Hypothalamus (tissue), 51 donors: Measurements from ENCODE around the gene PLCH1.
"Not testable (repeated sequence)": the region's sequence is repeated elsewhere in the genome, so short reads cannot be mapped to it uniquely, and the experiment has no call there.

Source experiments
- DNase-seq, 51 donors: peaks; one replicate each; lab custom pipeline; 2025; lab: John Stamatoyannopoulos, UW

Gene PLCH1

DNA sequence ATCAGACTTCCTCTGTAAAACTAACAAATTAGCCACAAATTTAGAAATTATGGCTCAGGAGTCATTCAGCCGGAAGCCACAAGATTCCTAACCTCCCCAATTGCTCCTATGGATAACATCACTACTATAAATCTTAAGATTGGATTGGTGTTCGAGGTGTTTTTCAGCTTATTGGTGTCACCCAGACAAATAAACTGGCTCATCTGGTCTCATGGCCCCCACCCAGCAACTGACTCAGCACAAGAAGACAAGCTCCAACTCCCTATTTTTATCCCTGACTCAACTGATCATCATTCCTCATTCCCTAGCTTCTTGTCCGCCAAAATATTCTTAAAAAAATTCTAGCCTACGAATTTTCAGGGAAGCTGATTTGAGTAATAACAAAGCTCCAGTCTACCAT is 316.3 kb downstream of the PLCH1 start:
- peak in 1 of 51 donors; percentile 2 for DNase-seq

DNA sequence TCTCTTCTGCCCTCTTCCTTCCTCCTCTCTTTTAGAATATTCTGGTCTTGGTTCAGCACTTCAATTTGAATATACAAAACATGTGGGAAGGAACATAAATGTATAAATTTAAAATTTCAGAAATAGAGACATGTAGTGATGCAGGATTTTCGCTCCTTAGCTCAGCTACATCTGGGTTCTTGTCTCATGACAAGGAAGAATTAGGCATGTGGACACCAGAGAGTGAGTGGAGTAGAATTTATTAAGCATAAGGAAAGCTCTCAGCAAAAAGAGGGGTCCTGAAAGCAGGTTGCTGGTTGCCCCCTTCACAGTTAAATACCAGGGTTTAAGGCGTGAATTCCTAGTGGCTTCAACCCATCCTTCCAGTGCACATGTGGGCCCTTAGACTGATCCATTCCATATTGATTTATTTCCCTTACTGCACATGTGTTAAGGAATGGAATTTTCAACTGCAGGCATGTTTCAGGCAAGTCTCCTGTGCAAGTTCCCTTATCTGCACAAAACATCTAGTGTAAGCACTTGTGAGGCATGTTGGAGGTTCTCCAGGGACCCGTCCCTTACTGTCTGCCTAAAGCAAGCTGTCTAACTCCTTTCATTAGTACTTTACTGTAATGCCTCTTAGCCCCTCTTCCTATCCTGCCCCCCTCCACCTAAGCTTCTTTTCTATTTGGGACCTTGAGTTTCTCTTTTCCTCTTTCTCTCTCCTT is 318.2 kb downstream of the PLCH1 start:
- DNase-seq, result no peak

DNA sequence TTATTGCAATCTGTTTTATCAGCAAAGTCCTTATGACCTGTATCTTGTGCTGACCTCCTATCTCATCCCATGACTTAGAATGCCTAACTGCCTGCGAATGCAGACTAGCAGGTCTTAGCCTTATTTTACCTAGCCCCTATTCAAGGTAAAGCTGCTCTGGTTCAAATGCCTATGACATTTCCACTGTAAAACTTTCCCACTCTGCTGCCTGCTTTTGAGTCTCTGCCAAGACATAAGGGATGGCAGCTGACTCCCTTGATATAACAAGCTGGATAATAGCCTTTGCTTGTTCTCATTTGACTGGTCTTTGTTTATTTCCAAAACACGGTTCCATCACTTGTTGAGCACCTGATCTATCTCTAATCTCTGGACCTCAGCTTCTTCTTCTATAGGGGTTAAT is 319.5 kb downstream of the PLCH1 start:
- DNase-seq, result no peak

DNA sequence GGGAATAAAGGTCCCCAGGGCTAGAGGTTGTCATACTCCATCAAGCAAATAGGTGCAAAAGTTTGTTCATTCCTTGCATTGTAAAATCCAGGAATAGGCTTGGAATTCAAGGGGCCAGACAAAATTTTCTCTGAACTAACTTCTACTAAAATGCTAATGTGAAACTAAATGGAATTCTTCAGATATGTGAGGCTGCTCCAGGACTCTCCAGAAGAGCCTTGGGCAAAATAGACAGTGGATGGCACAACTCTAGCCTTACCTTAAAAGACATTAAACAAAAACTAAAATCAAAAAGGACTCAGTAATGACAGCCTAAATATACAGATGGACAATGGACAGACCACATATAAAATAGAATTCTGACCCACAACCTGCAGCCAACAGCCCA is 320.6 kb downstream of the PLCH1 start:
- DNase-seq, result no peak

DNA sequence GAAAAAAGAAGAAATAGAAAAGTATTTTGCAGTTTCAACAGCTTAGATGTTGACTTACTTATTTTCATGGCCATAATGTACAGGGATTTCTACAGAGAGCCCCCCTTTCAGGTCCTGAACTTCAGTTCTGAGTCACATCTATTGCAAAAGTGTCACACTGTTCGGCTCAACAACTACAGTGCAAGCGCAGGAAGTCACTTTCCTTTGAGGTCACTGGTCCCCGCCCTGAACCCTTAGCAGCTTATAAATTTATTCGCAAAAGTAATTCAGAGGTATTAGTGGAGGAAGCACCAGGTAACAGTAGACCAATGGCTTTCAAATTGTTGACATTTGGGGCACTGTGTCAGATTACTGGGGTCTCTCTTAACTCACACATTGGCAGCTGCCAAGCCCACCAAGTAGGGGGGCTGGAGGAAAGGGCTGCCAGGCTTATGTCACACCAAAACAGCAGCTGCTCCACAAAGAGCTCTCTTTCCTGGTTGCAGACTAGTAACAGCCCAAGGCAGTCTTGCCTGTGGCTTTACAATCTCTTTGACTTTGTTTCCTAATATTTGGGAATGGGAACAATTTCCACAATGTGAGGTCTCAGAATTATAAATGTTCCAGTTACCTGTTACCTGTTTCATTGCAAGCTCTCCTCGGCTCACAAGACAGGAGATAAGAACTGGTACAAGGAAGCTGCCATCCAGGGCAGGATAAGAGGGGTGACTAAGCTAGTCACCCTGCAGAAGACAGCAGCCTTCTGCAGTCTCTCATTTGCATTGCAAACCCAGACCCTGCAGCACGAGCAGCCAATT is 321.1 kb downstream of the PLCH1 start:
- no peak for DNase-seq

DNA sequence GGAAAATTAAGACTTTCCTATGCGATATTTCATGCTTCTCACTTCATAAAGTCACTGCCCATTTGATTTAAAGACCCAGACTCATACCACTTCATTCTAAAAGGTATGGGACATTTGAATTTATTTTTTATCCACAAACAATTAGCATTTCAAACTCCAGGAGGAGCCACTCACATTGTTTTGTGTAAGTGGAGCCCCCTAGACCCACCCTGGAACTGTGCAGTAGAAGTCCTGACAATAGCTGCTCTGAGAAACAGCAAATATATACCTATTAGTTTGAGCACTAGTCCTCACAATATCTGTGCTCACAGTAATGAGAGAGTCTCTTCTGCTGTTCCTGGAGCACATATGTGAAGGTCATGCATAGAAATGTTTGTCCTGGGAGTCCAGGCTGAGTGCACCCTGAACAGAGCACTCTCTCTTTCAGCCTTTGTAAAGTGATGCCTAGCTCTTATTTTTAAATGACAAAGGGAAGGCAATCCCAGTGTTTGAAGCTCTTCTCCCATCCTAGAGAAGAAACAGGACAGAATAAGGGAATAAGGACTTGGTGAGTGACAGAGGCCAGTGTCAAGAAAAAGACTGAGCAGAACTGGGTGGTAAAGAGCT is 323.9 kb downstream of the PLCH1 start:
- no peak for DNase-seq

DNA sequence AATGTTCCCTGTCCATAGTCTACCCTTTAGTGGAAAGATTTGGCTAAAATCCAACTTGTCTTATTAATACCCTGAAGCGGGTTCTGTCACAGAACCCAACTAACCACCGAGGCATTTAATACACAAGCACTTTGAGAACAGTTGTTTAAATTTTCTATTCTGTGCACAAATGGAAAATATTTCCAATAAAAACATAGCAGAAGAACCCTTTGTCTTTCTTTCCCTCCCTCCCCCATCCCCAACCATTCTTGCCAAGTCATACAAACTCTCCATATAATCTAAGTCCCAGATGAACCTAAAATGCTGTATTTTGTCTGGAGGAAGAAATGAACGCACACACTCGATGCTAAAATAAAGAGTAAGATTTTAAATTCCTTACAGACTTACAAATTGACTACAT is 324.5 kb downstream of the PLCH1 start:
- no peak for DNase-seq

DNA sequence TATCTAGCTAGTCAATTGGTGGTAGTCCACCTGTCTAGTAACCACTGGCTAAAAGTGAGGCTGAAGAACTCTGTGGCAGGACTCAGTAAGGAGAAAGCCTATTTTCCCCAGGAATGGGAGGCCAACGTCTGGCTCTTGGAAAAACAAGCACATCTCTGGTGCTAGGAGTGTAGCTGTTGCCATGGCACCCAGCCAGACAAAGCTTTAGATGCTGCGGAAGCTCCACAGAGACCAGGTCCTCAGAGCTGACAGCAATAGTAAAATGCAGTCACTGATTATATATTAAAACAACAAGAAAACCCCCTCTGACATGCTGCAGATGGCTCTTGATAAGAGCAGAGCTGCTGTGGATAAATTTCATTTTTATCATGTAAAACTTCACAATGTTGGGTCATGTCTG is 326.5 kb downstream of the PLCH1 start:
- peak in 37 of 51 donors; percentile 0 to 64 (median 14) for DNase-seq

DNA sequence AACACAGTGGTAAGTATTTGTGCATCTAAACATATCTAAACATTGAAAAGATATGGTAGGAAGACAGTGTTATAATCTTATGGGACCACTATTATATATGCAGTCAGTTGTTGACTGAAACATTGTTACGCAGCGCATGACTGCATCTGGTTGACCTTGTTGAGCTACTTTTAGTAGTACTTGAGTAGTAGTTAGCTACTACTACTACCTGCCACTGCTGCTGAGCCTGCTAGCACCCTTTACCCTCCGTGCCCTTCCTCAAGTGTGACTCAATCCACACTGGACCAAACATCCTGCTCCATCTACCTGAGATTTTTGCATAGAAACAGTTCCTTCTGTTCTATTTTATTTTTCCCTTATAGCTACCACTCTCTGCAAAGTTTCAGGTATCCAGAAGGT is 327.8 kb downstream of the PLCH1 start:
- no peak for DNase-seq

DNA sequence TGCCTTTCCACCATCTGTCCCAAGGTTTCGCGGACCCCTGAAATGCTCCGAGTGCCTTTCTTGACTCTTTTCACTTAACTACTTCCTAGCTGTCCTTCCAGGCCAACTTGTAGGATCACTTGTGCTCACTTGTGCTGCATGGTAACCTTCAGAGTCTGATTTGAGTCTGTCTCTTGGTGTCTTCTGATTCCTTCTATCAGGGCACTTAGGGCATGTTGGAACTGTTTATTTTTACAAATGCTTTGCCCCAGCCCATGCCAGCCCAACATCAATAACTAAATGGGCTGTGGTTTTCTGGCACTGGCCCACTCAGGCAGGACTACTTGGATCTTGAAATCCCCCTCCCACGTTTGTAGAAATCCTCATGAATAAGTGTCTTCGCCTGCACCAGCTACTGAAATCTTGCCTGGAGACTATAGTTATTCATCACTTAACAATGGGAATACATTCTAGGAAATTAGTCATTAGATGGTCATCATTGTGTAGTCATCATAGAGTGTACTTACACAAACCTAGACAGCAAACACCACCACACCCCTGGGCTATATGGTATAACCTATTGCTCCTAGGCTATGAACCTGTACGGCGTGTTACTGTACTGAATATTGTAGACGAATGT is 328.3 kb downstream of the PLCH1 start:
- DNase-seq, result no peak

DNA sequence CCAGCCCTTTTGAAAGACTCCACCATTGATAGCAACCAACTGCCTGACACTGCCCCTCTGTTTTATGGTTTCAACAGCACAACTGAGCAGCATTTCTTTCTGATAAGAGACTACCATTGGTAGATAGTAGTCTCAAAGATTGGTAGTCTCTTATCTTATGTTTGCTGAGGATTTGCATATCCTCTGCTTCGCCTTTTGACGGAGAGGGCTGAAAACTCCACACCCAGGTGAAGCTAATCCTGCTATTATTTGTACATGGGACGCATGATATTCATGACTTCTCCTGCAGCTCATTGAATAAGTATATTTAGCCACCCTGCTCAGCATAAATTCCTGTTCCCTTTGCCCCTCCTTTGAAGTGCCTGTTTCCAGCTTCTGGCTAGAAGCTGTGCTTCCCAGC is 332.0 kb downstream of the PLCH1 start:
- no peak for DNase-seq

DNA sequence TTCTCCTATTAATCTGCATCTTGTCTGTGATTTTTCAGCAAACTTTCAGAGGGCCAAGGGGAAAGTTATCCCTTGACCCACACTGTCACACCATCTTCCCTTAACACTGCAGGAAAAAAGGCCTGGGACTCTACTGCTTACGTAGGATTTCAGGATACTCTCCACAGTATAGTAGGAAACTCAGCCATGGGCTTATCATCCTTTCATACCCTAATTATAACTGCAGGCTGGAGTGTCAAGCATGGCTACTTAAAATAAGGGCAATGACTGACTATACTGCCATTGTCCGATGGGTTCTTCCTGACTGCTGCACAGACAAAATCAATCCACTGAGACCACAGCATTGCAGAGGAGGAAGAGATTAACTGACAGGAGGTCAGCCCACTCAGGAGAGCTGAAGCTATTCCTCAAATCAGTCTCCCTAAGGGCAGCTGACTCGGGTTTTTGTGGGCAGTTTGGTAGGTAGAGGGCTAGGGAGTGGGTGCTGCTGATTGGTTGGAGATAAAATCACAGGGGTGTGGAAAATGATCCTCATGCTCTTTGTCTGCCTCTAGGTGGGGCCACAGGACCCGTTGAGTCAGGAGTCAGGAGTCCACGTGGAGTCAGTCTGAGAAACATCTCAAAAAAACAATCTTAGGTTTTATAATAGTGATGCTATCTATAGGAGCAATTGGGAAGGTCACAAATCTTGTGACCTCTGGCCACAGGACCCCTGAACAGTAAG is 333.2 kb downstream of the PLCH1 start:
- DNase-seq, result no peak

DNA sequence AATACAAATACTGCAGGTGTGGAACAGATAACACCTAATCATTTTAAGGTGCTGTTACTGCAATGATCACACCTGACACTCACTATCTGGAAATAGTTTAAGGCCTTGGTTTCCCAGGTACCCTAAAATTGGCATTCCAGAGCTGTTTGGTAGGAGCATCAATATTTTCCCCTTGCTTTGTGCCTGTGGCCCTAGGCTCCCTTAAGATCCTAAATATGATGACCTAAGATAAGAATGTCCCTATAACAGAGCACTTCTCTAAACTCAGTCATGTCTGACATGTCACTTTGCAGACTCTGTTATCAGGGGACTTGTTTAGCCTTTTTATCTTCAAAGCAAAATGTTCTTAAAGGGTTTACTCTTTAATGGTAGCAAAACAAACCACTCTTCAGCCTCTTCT is 335.5 kb downstream of the PLCH1 start:
- DNase-seq, result no peak

DNA sequence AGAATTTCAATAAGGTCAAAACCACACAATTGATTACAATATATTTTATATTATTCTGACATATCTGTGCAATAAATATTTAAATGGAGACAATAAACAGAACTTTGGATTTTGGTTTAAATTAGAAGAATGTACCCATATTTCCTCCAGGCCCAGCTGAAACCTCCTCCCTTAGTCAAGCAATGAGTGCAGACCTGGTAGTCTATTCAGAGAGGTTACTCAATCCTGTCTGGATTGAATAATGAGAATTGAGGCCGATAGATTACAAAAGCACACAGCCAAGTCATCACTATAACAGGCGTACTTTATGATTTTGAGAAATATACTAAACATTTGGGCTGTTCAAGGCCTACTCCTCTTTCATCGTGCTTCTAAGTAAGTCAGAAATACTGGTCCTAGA is 336.9 kb downstream of the PLCH1 start:
- DNase-seq, result no peak

DNA sequence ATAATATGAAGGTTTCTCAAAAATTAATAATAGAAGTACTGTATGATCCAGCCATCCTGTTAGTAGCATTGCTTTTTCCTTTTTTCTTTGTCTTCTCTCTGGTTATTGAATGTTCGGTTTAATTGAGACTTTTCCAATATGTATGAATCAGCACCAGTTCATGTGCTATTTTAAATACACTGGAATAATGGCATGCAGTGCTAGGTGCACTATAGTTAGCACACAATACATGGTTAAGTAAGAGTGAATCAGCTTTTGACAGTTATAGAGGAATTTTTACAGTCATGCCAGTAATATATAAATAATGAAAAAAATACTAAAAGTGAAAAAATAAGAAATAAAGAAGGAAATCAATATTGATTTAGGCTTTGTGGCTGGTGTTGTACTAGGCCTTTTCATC is 337.5 kb downstream of the PLCH1 start:
- no peak for DNase-seq

DNA sequence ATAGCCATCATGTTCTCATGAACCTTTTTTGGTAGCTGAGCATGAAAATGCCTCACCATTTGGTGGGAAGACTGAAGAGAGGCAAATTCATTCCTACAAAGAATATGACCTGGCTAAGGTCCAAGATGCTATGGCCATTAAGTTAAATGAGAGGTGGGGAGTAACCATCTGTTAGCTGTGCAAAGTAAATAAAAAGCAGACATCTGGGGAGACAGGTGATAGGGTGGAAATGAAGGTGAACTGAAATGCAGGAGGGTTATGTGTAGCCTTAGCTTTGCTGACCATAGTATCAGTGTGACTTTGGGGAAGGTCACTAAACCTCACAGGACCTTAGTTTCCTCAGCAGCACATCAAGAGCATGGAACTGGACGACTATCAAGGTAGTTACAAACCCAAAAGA is 340.4 kb downstream of the PLCH1 start:
- no peak for DNase-seq

DNA sequence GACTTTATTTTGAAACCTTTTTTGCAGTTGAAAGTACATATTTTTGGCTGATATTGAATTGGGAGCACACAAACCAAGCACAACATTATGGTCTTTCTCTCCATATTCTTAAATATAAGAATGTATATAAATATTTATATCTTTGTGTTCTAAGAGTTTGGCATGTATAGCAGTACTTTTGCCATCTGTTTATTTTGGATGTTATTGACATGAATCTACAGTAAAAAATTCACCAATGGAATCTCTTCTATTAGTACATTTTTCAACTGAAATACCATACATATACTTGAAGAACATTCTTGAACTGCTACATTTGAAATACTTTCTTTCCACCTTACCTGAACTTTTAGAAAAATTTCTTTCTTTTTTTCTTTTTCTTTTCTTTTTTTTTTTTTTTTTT is 342.2 kb downstream of the PLCH1 start:
- no peak for DNase-seq

DNA sequence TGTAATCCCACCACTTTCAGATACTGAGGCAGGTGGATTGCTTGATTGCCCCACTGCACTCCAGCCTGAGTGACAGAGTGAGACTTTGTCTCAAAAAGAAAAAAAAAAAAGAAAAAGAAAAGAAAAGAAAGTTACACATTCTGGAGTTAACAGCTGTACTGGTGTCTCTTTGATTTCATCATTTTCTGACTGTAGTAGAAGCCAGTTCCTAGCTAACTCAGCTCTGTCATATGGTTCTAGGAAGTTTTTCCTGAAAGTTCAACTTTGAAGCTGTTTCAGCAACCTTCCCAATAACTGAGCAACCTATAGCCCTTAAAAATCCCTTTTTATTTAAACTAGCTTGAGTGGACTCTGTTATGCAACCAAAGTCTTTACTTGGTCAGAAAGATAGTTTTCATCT is 346.8 kb downstream of the PLCH1 start:
- DNase-seq, result no peak

DNA sequence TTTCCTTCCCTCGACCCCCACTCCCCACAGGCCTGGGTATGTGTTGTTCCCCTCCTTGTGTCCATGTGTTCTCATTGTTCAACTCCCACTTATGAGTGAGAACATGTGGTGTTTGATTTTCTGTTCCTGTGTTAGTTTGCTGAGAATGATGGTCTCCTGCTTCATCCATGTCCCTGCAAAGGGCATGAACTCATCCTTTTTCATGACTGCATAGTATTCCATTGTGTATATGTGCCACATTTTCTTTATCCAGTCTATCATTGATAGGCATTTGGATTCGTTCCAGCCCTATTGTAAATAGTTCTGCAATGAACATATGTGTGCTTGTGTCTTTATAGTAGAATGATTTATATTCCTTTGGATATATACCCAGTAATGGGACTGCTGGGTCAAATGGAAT is 350.0 kb downstream of the PLCH1 start:
- DNase-seq, result not testable (repeated sequence)

DNA sequence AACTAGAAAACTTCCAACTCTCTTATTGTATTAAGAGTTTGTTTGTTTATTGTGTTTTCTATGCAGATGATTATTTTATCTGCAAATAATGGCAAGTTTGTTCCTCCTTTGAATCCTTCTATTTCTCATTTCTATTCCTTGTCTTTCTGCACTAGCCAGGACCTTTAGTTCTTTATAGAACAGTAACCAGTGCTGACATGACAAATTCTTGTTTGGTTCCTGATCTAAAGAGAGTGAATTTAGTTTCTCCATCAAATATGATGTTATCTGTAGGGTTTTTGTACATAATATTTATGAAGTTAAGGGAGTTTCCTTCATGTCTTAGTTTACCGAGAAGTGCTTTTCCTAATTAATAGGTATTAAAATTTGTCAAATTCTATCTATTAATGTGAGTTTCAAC is 350.6 kb downstream of the PLCH1 start:
- DNase-seq, result no peak

DNA sequence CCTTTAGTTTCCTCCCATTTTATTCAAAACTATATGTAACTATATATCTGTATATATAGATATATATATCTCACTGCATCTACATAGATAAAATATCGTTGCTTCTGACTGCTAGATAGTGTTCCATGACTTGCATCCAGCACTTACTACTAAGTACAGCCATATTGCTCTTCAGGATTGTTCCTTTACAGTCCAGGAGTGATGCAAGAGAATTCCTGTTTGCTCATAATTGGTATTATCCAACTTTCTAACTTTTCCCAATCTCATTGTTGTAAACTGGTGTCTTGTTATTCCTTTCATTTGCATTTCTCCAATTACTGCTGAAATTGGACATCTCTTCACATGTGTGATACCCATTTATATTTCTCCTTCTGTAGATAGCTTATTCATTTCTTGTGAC is 351.6 kb downstream of the PLCH1 start:
- no peak for DNase-seq
